GM12801 (cell line): ENCODE data around the gene SHC1.

Experiments
- CTCF ChIP-seq: IDR thresholded peaks from one replicate; pipeline ENCODE4 v1.5.1; 2011; ENCODE audit warnings: control low read depth; ENCODE audit not compliant: insufficient read length; ENCODE audit errors: extremely low read depth

The SHC1 gene

GRCh38 chr1:154937988-154938386 is 32.6 kb downstream of the SHC1 start:
- TF ChIP-seq CTCF = no peak

GRCh38 chr1:154937085-154937987 is 33.2 kb downstream of the SHC1 start:
- TF ChIP-seq CTCF = no peak

- no peak for TF ChIP-seq CTCF
Observed at GRCh38 chr1:154936555-154937084, 33.9 kb downstream of the SHC1 start, which contains the start of gene PMVK. TSS of gene PMVK (minus strand) at chr1:154936719. CDS start at chr1:154936685, 34 bp downstream.

- TF ChIP-seq CTCF = no peak
Observed at GRCh38 chr1:154935749-154936554, 34.6 kb downstream of the SHC1 start.

- no peak for TF ChIP-seq CTCF
Observed at GRCh38 chr1:154934358-154934948, 36.1 kb downstream of the SHC1 start.

GRCh38 chr1:154931940-154932487 is 38.5 kb downstream of the SHC1 start:
- no peak for TF ChIP-seq CTCF
